Smooth muscle cell (in vitro differentiated cells): ENCODE measurements around the gene MED14. TPM values are rescaled to one million over a fixed set of nuclear protein-coding genes. Genes with fewer than 3 reads are reported as not detected.

Experiments
- DNase-seq: peaks from one replicate; lab custom pipeline; 2025; ENCODE audit not compliant: unreplicated experiment; lab: John Stamatoyannopoulos, UW
- H2AFZ ChIP-seq: fragments of 200-600 bp; sonication (generic); 2 replicates; pipeline ENCODE4 v1.6.0; 2016; ENCODE audit warnings: antibody characterized with exemption, low read depth, mild to moderate bottlenecking
- H3F3A ChIP-seq: fragments of 200-600 bp; sonication (generic); 2 replicates; pipeline ENCODE4 v1.6.0; 2017; ENCODE audit warnings: antibody characterized with exemption, low read depth
- H3K27ac ChIP-seq: fragments of 200-600 bp; sonication (generic); 2 replicates; pipeline ENCODE4 v1.5.1; 2016; ENCODE audit warnings: low read depth, mild to moderate bottlenecking
- H3K27me3 ChIP-seq: fragments of 200-600 bp; sonication (generic); 2 replicates; pipeline ENCODE4 v1.6.1; 2016; ENCODE audit warnings: low read depth, mild to moderate bottlenecking
- H3K36me3 ChIP-seq: fragments of 200-600 bp; sonication (generic); 2 replicates; pipeline ENCODE4 v1.5.1; 2016; ENCODE audit warnings: low read depth
- H3K4me1 ChIP-seq: fragments of 200-600 bp; sonication (generic); 2 replicates; pipeline ENCODE4 v1.5.1; 2016; ENCODE audit warnings: low read depth
- H3K4me2 ChIP-seq: fragments of 200-600 bp; sonication (generic); 2 replicates; pipeline ENCODE4 v1.6.0; 2016; ENCODE audit warnings: mild to moderate bottlenecking
- H3K4me3 ChIP-seq: fragments of 200-600 bp; sonication (generic); 2 replicates; pipeline ENCODE4 v1.5.1; 2016; ENCODE audit warnings: mild to moderate bottlenecking
- H3K79me2 ChIP-seq: fragments of 200-600 bp; sonication (generic); 2 replicates; pipeline ENCODE4 v1.6.0; 2016; ENCODE audit warnings: low read depth, mild to moderate bottlenecking
- H3K9ac ChIP-seq: fragments of 200-600 bp; sonication (generic); 2 replicates; pipeline ENCODE4 v1.6.0; 2016; ENCODE audit warnings: low read depth
- H3K9me3 ChIP-seq: fragments of 200-600 bp; sonication (generic); replicated peaks from 2 replicates; pipeline ENCODE4 v1.5.1; 2016; ENCODE audit warnings: low read depth
- H4K20me1 ChIP-seq: fragments of 200-600 bp; sonication (generic); 2 replicates; pipeline ENCODE4 v1.6.0; 2016; ENCODE audit warnings: low read depth
- WGBS: methylation state at CpG from one replicate; pipeline ENCODE4 v1.1.7; 2016; ENCODE audit warnings: low lambda C conversion rate; 5-methylcytosine and 5-hydroxymethylcytosine counted together
- polyA plus RNA-seq: library from polyadenylated mRNA; unstranded; fragments of >200 nt; fragmentation: Nextera tagmentation; extraction: Ambion mirVana; gene quantifications from 2 replicates; pipeline ENCODE4 v1.2.1, GENCODE V29; 2016
- total RNA-seq: library from RNA; depleted of rRNA; stranded (reverse); fragments of >200 nt; gene quantifications from 2 replicates; pipeline ENCODE4 v1.2.3, GENCODE V29; 2014
- TF ChIP-seq, protein P1 (sequence below): fragments of 200-600 bp; sonication (generic); IDR thresholded peaks from 2 replicates; pipeline ENCODE4 v1.5.1; 2017; ENCODE audit warnings: borderline replicate concordance, mild to moderate bottlenecking, antibody characterized with exemption; ENCODE audit not compliant: insufficient read depth, poor library complexity, severe bottlenecking

The MED14 gene
- total and polyA plus RNA-seq, 2 experiments from 2014 or later, result 9.4 to 56.2 TPM

DNA sequence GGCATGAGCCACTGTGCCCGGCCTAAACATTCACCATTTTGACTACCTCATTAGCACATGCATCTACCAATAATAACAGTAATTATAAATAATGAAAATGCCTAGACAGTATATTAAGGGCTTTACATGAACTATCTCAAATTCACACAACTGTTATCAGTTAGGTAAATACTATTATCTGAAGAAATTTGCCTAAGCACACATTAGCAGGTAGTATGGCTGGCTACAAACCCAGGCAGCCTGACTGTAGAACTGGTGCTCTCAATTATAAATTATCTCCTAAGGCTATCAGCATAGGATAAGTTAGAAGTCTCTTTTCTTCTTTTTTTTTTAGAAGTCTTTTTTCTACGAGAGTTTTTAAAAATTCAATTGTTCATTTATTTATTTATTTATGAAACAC lies 73.9 kb downstream of the MED14 start:
- no peak overlapping the region for H3K4me3 ChIP-seq
- H3K36me3 ChIP-seq, result no peaks in the 10 kb centered on the region
- no peaks in the 10 kb centered on the region for H3K27me3 ChIP-seq
- WGBS, result 96% methylated on average over 2 of the region's 2 CpGs
- DNase-seq, result no peak
- H3K4me2 ChIP-seq, result no peak overlapping the region
- TF ChIP-seq, protein P1, sequence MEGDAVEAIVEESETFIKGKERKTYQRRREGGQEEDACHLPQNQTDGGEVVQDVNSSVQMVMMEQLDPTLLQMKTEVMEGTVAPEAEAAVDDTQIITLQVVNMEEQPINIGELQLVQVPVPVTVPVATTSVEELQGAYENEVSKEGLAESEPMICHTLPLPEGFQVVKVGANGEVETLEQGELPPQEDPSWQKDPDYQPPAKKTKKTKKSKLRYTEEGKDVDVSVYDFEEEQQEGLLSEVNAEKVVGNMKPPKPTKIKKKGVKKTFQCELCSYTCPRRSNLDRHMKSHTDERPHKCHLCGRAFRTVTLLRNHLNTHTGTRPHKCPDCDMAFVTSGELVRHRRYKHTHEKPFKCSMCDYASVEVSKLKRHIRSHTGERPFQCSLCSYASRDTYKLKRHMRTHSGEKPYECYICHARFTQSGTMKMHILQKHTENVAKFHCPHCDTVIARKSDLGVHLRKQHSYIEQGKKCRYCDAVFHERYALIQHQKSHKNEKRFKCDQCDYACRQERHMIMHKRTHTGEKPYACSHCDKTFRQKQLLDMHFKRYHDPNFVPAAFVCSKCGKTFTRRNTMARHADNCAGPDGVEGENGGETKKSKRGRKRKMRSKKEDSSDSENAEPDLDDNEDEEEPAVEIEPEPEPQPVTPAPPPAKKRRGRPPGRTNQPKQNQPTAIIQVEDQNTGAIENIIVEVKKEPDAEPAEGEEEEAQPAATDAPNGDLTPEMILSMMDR, result no peak
- no peak overlapping the region for H2AFZ ChIP-seq
- no peaks in the 10 kb centered on the region for H3K79me2 ChIP-seq
- no peaks in the 10 kb centered on the region for H3F3A ChIP-seq
- H3K9me3 ChIP-seq, result no peaks in the 10 kb centered on the region
- H4K20me1 ChIP-seq, result no peaks in the 10 kb centered on the region
- no peak overlapping the region for H3K9ac ChIP-seq
- no peaks in the 10 kb centered on the region for H3K4me1 ChIP-seq
- H3K27ac ChIP-seq, result no peak overlapping the region

DNA sequence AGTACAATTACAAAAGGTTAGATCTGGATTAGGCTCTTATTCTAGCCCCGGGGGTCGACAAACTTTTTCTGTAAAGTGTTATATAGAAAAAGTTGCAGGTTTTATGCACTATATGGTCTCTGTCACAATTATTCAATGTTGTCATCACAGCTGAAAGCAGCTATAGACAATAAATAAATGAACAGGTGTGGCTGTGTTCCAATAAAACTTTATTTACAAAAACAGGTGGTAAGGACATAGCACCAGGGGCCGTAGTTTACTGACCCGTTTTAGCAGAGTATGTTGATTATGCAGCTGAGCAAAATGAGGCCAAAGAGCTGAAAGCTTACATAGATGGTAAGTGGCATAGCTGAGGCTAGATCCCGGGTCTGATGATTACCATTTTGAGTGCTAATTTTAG lies 75.0 kb downstream of the MED14 start:
- Histone ChIP-seq H3F3A (no peaks in the 10 kb centered on the region), H3K4me3 (no peak overlapping the region), H3K9me3 (no peaks in the 10 kb centered on the region), H3K4me2 (no peak overlapping the region), H3K79me2 (no peaks in the 10 kb centered on the region), H4K20me1 (no peaks in the 10 kb centered on the region), H3K9ac (no peak overlapping the region), H3K27me3 (no peaks in the 10 kb centered on the region), H2AFZ (no peak overlapping the region), H3K27ac (no peak overlapping the region), H3K36me3 (no peaks in the 10 kb centered on the region), H3K4me1 (no peaks in the 10 kb centered on the region)
- TF ChIP-seq, protein P1, result no peak
- DNase-seq, result no peak
- WGBS, result 87% methylated on average over 5 of the region's 5 CpGs

DNA sequence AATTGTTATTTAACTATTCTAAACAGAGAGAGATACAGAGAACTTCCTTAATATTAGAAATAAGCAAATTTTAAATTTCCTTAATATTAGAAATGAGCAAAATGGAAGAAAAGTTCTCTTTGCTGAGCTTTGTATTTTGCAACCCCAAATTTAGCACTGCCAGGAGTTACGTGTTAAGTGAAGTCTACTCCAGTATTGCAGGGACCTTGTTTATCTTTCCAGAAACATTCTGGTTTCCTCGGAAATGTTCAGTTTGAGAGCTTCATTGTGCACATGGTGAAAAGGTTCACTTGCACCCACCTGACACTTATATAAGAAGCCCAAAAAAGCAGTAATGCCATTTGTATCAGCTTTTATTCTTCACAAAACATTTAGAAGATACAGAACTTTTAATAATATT lies 81.8 kb downstream of the MED14 start:
- Histone ChIP-seq H3K9me3 (no peaks in the 10 kb centered on the region), H3F3A (no peaks in the 10 kb centered on the region), H2AFZ (no peak overlapping the region), H3K4me3 (no peak overlapping the region), H3K27ac (no peak overlapping the region), H3K4me2 (no peak overlapping the region), H3K4me1 (no peaks in the 10 kb centered on the region), H3K36me3 (no peaks in the 10 kb centered on the region), H3K79me2 (no peaks in the 10 kb centered on the region), H3K9ac (no peak overlapping the region), H4K20me1 (no peaks in the 10 kb centered on the region), H3K27me3 (no peaks in the 10 kb centered on the region)
- TF ChIP-seq, protein P1, result no peak
- 87% methylated on average over 2 of the region's 2 CpGs for WGBS
- DNase-seq, result no peak

DNA sequence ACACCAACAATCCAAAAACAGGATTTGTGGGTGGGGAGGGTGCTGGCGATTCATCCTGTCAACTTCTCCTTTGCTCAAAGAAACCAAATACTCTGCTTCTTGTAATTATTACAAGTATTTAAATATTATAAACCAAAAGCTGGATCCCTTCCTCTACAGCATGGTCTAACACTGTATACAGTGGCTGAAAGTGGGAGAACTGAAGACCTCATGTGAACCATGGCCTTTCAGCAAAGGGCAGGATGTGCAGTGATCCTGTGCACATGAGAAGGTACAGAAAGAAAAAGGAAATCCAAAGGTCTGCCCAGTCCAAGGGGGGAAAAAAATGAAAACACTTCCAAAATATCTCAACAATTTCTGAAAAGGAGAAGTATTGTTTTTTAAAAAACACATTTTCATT lies 82.7 kb downstream of the MED14 start:
- no peak overlapping the region for H3K4me2 ChIP-seq
- H2AFZ ChIP-seq, result no peak overlapping the region
- H3F3A ChIP-seq, result no peaks in the 10 kb centered on the region
- no peak overlapping the region for H3K4me3 ChIP-seq
- H4K20me1 ChIP-seq, result no peaks in the 10 kb centered on the region
- H3K9me3 ChIP-seq, result no peaks in the 10 kb centered on the region
- TF ChIP-seq, protein P1, result no peak
- no peak overlapping the region for H3K27ac ChIP-seq
- no peaks in the 10 kb centered on the region for H3K4me1 ChIP-seq
- H3K79me2 ChIP-seq, result no peaks in the 10 kb centered on the region
- H3K36me3 ChIP-seq, result no peaks in the 10 kb centered on the region
- WGBS, result 100% methylated on average over 1 of the region's 1 CpG
- no peak for DNase-seq
- no peak overlapping the region for H3K9ac ChIP-seq
- H3K27me3 ChIP-seq, result no peaks in the 10 kb centered on the region
